T1000 (cell line): ENCODE measurements around the gene SULF2.

Experiments
- DNase-seq: peaks from one replicate; lab custom pipeline; 2025; ENCODE audit warnings: mixed read lengths; lab: John Stamatoyannopoulos, UW

The SULF2 gene

DNA sequence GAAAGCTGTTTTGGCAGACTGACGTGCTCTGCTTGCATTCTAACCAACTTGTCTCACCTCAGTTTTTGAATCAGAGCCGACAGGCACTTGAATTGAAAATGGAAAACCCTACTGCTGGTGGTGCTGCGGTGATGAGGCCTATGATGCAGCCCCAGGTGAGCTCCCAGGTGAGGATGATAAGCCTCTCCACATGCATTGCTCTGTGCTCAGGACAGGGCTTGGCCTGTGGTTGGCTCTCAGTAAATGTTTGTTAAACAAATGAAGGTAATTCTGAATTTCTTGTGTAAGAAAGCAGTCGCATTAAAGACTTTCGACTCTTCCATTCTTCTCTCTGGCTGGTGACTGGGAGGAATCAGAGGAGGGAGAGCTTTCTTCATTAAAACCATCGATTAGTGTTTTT, 136.3 kb downstream of the SULF2 start:
- DNase-seq = no peak

DNA sequence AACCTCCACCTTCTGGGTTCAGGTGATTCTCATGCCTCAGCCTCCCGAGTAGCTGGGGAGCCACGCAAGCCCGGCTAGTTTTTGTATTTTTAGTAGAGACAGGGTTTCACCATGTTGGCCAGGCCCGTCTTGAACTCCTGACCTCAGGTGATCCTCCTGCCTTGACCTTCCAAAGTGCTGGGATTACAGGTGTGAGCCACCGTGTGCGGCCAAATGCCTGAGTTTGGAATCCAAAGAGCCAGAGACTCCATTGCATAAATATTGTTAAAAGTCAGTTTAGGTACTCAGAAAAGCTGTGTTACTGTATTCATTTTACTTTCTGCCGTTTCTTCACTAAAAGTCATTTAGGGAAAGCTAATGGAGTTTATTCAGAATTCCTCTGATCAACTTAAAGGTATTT, 137.3 kb downstream of the SULF2 start:
- no peak for DNase-seq

DNA sequence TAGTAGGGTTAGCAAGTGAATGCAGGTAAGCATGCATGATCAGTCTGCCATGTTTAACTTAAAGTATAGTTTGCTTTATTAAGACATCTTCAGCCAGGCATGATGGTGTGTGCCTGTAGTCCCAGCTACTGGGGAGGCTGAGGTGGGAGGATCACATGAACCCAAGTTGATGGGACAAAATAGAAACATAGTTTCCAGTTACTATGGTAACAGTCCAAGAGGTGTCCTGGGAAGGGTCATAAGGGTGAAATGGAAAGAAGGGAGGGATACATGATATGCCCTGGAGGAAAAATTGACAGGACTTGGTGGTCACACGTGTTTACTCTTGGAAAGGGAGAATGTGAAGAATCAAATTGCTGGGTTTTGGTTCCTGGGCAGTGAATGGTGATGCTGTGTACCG, 139.6 kb downstream of the SULF2 start:
- no peak for DNase-seq

DNA sequence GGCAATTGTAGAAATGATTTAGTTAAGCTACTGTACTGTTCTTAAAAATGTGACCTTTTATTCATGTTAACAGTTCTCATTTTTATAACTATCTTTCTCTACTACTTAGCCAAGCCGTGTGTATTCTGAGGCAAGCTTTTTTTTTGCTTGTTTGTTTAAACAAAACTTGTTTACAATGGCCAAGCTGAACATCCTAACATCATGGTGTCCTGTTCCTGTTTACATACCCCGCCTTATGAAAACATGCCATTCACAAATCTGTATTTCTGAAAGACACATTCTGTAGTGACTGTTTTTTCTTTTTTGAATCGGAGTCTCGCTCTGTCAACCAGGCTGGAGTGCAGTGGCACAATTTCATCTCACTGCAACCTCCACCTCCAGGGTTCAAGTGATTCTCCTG, 142.7 kb downstream of the SULF2 start:
- no peak for DNase-seq

- no peak for DNase-seq
Observed at GRCh38 chr20:47642118-47642517, 143.2 kb downstream of the SULF2 start.

DNA sequence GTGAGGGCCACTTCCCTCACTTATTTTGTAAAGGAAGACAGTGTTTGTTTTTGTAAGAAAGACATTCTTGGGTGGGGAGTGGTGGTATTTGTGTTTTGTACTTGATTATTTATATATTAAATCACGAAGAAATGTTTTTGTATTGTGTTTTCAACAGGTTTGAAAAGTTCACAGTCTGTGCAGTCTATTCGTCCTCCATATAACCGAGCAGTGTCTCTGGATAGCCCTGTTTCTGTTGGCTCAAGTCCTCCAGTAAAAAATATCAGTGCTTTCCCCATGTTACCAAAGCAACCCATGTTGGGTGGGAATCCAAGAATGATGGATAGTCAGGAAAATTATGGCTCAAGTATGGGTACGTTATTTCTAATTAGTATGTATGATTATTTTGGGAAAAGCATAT, 146.4 kb downstream of the SULF2 start:
- DNase-seq = no peak

DNA sequence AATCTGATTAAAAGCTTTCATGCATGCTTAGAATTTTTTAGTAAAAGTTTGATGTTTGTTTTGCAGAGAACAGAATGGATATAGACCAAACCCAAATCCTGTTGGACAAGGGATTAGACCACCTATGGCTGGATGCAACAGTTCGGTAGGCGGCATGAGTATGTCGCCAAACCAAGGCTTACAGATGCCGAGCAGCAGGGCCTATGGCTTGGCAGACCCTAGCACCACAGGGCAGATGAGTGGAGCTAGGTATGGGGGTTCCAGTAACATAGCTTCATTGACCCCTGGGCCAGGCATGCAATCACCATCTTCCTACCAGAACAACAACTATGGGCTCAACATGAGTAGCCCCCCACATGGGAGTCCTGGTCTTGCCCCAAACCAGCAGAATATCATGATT, 150.0 kb downstream of the SULF2 start:
- DNase-seq = no peak

- DNase-seq = no peak
Observed at GRCh38 chr20:47631078-47631477, 154.2 kb downstream of the SULF2 start.

GRCh38 chr20:47629907-47630306, 155.4 kb downstream of the SULF2 start:
- DNase-seq = no peak

DNA sequence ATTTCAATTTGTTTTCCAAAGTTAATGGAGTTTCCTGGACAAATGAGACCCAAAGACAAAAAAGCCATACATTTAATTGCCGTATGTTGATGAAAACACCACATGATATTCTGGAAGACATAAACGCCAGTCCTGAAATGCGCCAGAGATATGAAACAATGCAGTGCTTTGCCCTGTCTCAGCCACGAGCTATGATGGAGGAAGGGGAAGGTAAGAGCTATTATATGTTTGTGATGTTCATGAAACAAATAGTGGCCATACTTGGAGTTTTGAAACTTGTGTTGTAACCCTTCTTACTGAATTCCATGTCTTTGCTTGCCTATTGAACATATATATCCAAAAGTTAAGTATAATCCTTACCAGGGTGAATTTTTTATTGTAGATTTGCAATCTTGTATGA, 157.7 kb downstream of the SULF2 start:
- DNase-seq = no peak

- DNase-seq = no peak
Observed at GRCh38 chr20:47623206-47623605, 162.1 kb downstream of the SULF2 start.

DNA sequence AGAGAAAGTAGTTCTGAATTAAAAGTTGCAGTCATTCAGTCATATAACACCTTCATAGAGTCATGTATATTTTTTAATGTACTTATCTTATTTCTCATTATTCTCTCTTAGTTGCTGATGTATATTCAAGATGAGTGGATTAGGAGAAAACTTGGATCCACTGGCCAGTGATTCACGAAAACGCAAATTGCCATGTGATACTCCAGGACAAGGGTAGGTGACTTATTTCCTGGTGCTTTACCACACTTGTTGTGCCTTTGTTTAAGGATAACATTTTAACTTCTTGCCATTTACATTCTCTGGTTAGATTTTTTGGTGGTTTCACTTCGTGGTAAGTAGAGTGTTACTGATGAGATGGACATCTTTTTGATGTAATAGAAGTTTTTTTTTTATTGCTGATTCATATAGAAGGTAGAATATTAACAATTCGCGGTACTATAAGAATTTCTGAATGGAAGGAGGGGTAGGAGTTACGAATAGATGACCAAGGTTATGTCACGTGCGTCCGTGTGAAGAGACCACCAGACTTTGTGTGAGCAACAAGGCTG, 163.1 kb downstream of the SULF2 start:
- DNase-seq = no peak

GRCh38 chr20:47620808-47621805, 164.2 kb downstream of the SULF2 start:
- no peak for DNase-seq

- DNase-seq = no peak
Observed at GRCh38 chr20:47618479-47618878, 166.8 kb downstream of the SULF2 start.

DNA sequence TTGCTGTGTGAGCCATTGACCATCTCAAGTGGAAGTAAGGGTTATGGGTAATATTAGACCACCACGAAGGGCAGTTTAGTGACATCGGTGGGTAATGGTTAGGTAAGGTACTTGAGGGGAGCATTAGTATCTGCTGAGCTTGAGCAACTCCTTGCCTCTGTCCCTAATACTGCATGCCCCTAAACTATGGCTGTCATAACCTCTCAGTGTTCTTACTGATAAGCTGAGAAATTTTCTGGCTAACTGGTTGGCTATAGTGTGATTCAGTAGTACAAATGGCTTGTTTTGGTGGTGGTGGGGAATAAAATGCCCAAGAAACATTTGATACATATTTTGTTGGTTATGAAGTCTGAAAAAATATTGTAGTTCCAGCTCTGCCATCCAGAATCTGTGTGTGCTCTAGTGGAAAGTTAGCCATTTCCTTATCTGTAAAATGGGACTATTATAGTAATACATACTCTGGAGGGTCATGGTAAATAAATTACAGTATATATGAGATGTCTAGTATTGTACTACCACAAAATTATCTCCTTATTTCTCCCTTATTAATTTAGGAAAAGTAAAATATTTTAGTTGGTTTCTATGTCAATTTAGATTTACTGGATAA, 170.5 kb downstream of the SULF2 start:
- no peak for DNase-seq

DNA sequence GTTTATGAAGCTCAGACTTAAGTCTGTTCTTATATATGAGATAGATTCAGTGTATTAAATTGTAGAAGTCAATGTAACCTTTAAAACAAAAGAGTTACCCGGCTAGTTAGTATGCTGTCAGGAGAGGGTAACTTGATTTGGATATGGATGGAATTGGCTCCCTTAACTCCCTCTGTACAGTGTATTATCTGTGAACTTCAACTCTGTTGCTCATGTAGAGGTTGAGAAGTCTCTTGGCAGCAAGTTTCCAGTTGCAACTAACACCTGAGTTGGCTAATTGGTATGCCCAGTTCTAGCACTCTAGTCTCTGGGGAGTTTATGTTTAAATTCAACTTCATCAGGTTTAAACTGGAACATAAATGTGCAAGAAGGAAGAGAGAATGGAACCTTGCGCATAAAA, 172.6 kb downstream of the SULF2 start:
- DNase-seq = no peak

GRCh38 chr20:47611785-47612184, 173.5 kb downstream of the SULF2 start:
- no peak for DNase-seq

DNA sequence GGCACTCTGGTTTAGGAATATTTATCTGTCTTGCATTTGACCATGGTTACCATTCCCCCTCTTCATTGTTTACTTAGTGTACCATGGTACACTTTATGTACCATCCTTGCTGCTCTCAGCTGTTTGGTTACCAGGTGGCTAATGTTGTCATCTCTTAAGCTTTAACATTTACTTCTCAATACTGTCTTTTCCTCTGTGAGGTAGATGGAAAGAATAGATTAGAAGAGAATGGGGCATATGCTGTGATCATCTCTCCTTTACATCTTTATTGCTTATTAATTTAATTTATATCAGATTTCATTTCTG, 174.4 kb downstream of the SULF2 start:
- no peak for DNase-seq

- DNase-seq = no peak
Observed at GRCh38 chr20:47610247-47610944, 174.9 kb downstream of the SULF2 start.

DNA sequence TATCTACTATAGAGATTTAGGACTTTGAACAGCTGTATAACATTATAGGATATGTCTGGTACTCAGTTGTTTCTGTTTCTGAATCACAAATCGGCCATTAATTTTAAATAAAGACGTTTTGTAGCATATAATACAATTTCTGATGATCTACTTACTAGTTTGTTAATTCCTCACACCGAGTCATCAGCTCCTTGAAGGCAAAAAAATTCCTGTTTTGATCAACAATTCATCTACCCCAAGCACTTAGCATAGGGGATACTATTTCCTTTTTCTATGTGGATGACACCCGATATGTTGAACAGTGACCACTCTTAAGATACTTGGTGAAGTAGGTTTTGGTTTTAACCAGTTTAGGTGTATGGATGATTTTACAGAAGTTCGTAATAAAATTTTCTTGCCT, 176.3 kb downstream of the SULF2 start:
- no peak for DNase-seq
